Measurements from ENCODE around the gene DLG2.

DNA sequence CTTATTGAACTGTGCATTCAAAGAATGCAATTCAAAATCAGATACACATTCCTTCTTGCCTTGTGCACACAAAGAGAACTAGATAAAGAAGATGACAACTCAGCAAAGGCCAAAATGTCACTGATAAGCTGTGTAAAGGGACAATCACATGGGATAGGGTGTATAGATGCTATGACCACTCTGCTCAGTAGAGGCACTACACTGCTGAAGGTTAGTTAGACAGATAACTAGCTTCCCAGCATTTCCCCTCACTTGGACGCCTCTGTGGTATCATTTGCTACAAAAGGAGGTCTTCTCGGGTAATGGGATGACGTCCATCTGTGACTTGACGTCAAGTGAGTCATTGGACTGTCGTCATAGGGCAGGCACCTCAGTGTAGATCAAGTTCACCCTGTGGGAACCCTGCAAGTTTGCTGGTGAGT is 1916.0 kb downstream of the DLG2 start:
- TF ChIP-seq, protein P1, sequence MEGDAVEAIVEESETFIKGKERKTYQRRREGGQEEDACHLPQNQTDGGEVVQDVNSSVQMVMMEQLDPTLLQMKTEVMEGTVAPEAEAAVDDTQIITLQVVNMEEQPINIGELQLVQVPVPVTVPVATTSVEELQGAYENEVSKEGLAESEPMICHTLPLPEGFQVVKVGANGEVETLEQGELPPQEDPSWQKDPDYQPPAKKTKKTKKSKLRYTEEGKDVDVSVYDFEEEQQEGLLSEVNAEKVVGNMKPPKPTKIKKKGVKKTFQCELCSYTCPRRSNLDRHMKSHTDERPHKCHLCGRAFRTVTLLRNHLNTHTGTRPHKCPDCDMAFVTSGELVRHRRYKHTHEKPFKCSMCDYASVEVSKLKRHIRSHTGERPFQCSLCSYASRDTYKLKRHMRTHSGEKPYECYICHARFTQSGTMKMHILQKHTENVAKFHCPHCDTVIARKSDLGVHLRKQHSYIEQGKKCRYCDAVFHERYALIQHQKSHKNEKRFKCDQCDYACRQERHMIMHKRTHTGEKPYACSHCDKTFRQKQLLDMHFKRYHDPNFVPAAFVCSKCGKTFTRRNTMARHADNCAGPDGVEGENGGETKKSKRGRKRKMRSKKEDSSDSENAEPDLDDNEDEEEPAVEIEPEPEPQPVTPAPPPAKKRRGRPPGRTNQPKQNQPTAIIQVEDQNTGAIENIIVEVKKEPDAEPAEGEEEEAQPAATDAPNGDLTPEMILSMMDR (IDR thresholded peaks at IDR 0.05; ENCODE audit: low read depth, low read length): no peak; the same call in 1 of the 2 replicates
- TF ChIP-seq EZH2phosphoT487 (IDR thresholded peaks at IDR 0.05; ENCODE audit: low read depth): no peak
